ENCODE measurements around the gene TRERF1. TPM values are rescaled to one million over a fixed set of nuclear protein-coding genes. Genes with fewer than 3 reads are reported as not detected.
A peak's percentile ranks its signal among the peaks of the same experiment; 100 is the strongest.

The TRERF1 gene
- total RNA-seq, 1 donor from 2014 or later, result 7.1 TPM

- no peak for DNase-seq
Observed at GRCh38 chr6:42184475-42184874, 267.3 kb downstream of the TRERF1 start.

GRCh38 chr6:42182101-42182500 is 269.6 kb downstream of the TRERF1 start:
- DNase-seq, result no peak

GRCh38 chr6:42179945-42180313 is 271.8 kb downstream of the TRERF1 start:
- no peak for DNase-seq

- no peak for DNase-seq
Observed at GRCh38 chr6:42179261-42179944, 272.3 kb downstream of the TRERF1 start.

GRCh38 chr6:42177514-42178364 is 274.0 kb downstream of the TRERF1 start:
- peak; percentile 14 for DNase-seq

GRCh38 chr6:42176981-42177380 is 274.7 kb downstream of the TRERF1 start:
- DNase-seq, result no peak

GRCh38 chr6:42175860-42176259 is 275.9 kb downstream of the TRERF1 start:
- no peak for DNase-seq

Other genes with a start within 250 kb of the TRERF1 start
- gene MRPS10, start 234.1 kb downstream of the TRERF1 start, total RNA-seq, result 72.4 TPM
- 42.1 TPM for gene UBR2, start 112.1 kb upstream of the TRERF1 start, total RNA-seq

All from tongue (tissue), 2 donors.